Adrenal gland (tissue), 12 donors: ENCODE data around the gene FYB1. TPM values are rescaled to one million over a fixed set of nuclear protein-coding genes. Genes with fewer than 3 reads are reported as not detected.
A peak's percentile ranks its signal among the peaks of the same experiment; 100 is the strongest.

ENCODE experiments used
- DNase-seq, 7 donors: peaks; one replicate each; pipeline ENCODE4 v3.0.0-alpha.2; 2019 to 2020
- H3K27ac ChIP-seq, 5 donors: fragments of 200-600 bp; sonication (generic) in 4 of 5; 1 replicate in 3 of 5; 2 replicates in 2 of 5; pipeline versions ENCODE4 v1.5.1 to v1.8.0; 2016 to 2020; ENCODE audit warnings: mild to moderate bottlenecking in 1 of 5
- H3K27me3 ChIP-seq: fragments of 200-600 bp; 2 replicates; pipeline ENCODE4 v1.8.0; 2021
- H3K36me3 ChIP-seq, 2 donors: fragments of 200-600 bp; replicated peaks in 1 of 2; 1 replicate in 1 of 2; 2 replicates in 1 of 2; pipeline versions ENCODE4 v1.5.1 to v1.8.0; 2018 to 2022
- H3K4me1 ChIP-seq, 2 donors: fragments of 200-600 bp; replicated peaks in 1 of 2; 1 replicate in 1 of 2; 2 replicates in 1 of 2; pipeline versions ENCODE4 v1.5.1 to v1.8.0; 2018 to 2021
- H3K4me3 ChIP-seq, 4 donors: fragments of 200-600 bp; sonication (generic) in 3 of 4; one replicate each; pipeline ENCODE4 v1.5.1; 2016 to 2018
- H3K9me3 ChIP-seq, 3 donors: fragments of 200-600 bp; sonication (generic) in 1 of 3; replicated peaks in 1 of 3; 1 replicate in 2 of 3; 2 replicates in 1 of 3; pipeline versions ENCODE4 v1.5.1 to v1.8.0; 2016 to 2021
- CTCF ChIP-seq, 6 experiments: fragments of 450-650 bp in 4 of 6; fragments of 200-600 bp in 2 of 6; sonication (generic) in 1 of 6; IDR thresholded peaks; 1 replicate in 5 of 6; 2 replicates in 1 of 6; pipeline versions ENCODE4 v1.5.1 to v1.8.0; 2016 to 2021; ENCODE audit warnings: antibody characterized with exemption in 6 of 6, mild to moderate bottlenecking in 2 of 6, moderate library complexity in 1 of 6
- POLR2A ChIP-seq, 2 donors: fragments of 450-650 bp; IDR thresholded peaks; one replicate each; pipeline ENCODE4 v1.6.1; 2017; ENCODE audit warnings: antibody characterized with exemption in 2 of 2, mild to moderate bottlenecking in 2 of 2, moderate library complexity in 1 of 2
- WGBS, 4 donors: extraction: QIAGEN DNeasy Blood & Tissue Kit in 2 of 4; methylation state at CpG; one replicate each; pipeline versions ENCODE4 v1.1.5 to v1.1.7; 2013 to 2017; 5-methylcytosine and 5-hydroxymethylcytosine counted together
- intact Hi-C, 2 donors: fragments of 100-400 bp; cut with DNase I; formaldehyde crosslinking; loops; one replicate each; pipeline versions ENCODE4 v1.14.1 to v1.15.0; 2022 to 2023
- polyA plus RNA-seq, 3 donors: library from polyadenylated mRNA; stranded (reverse); fragments of 200-250 nt in 2 of 3; fragments of 350-450 nt in 1 of 3; fragmentation: Illumina TruSeq in 1 of 3; extraction: RNeasy Lipid Tissue Mini Kit (QIAGEN cat#74804) in 1 of 3; gene quantifications; one replicate each; pipeline ENCODE4 v1.2.3, GENCODE V29; 2013 to 2014
- total RNA-seq, 9 donors: library from RNA; depleted of rRNA in 4 of 9; stranded (reverse); fragments of >200 nt in 4 of 9; fragments of 120-200 nt in 1 of 9; fragmentation: NEBNext Ultra II Directional in 1 of 9; extraction: Animal tissue kit (Norgen Biotek cat#: 25700) in 1 of 9; gene quantifications; one replicate each; pipeline versions ENCODE4 v1.1.0 to v1.2.4, GENCODE V29; 2013 to 2023
- donor health status: healthy with polysubstance abuse.
- donor health status: Bipolar disorder and iron deficiency.
- donor health status: DM: yes; HTN: yes; CAD: no.
- donor health status: DM: no; HTN: no; CAD: no.
- donor health status: DM: no; HTN: no; CAD: no.
- donor health status: DM: yes; HTN: yes; CAD: no.

The FYB1 gene
- total and polyA plus RNA-seq, 12 donors, result 1.6 to 29.8 (median 13.6) TPM

GRCh38 chr5:39159811-39160490, 59.4 kb downstream of the FYB1 start:
- no peak overlapping the region for H3K27ac ChIP-seq
- WGBS, 4 donors, result 82 to 85% (median 83%) methylated on average over 3 of the region's 3 CpGs
- TF ChIP-seq CTCF (IDR thresholded peaks at IDR 0.05) (no peak), POLR2A (IDR thresholded peaks at IDR 0.05) (no peak)
- no peaks in the 10 kb centered on the region for H3K9me3 ChIP-seq
- H3K36me3 ChIP-seq, result no peaks in the 10 kb centered on the region
- H3K4me3 ChIP-seq, result no peak overlapping the region
- H3K4me1 ChIP-seq, result no peaks in the 10 kb centered on the region
- no peak for DNase-seq
- intact Hi-C loops, result no loop called here
- H3K27me3 ChIP-seq, result no peaks in the 10 kb centered on the region

- no peak for DNase-seq
- H3K9me3 ChIP-seq, result no peaks in the 10 kb centered on the region
- WGBS, 4 donors, result 58 to 91% (median 71%) methylated on average over 2 of the region's 2 CpGs
- TF ChIP-seq CTCF (IDR thresholded peaks at IDR 0.05), result no peak
- no peak for TF ChIP-seq POLR2A (IDR thresholded peaks at IDR 0.05)
- intact Hi-C loops, result no loop called here
- no peak overlapping the region for H3K27ac ChIP-seq
- H3K27me3 ChIP-seq, result no peaks in the 10 kb centered on the region
- H3K4me3 ChIP-seq, result no peak overlapping the region
- no peaks in the 10 kb centered on the region for H3K36me3 ChIP-seq
- no peaks in the 10 kb centered on the region for H3K4me1 ChIP-seq
Measured at GRCh38 chr5:39158786-39159185, 60.6 kb downstream of the FYB1 start.

- H3K4me3 ChIP-seq, result no peak overlapping the region
- no peaks in the 10 kb centered on the region for H3K27me3 ChIP-seq
- H3K36me3 ChIP-seq, result no peaks in the 10 kb centered on the region
- WGBS, 4 donors, result 63 to 74% (median 68%) methylated on average over 4 of the region's 4 CpGs
- DNase-seq, result peak in 3 of 7 donors; percentile 3 to 23 (median 15)
- H3K9me3 ChIP-seq, result no peaks in the 10 kb centered on the region
- no peaks in the 10 kb centered on the region for H3K4me1 ChIP-seq
- no peak overlapping the region for H3K27ac ChIP-seq
- TF ChIP-seq POLR2A (IDR thresholded peaks at IDR 0.05), result no peak
- TF ChIP-seq CTCF (IDR thresholded peaks at IDR 0.05), result no peak
- intact Hi-C loops, result no loop called here
Measured at GRCh38 chr5:39158127-39158593, 61.2 kb downstream of the FYB1 start.

- intact Hi-C loops, result no loop called here
- TF ChIP-seq POLR2A (IDR thresholded peaks at IDR 0.05), result no peak
- TF ChIP-seq CTCF (IDR thresholded peaks at IDR 0.05), result no peak
- Histone ChIP-seq H3K9me3 (no peaks in the 10 kb centered on the region), H3K27ac (no peak overlapping the region), H3K4me3 (no peak overlapping the region), H3K27me3 (no peaks in the 10 kb centered on the region), H3K4me1 (no peaks in the 10 kb centered on the region), H3K36me3 (no peaks in the 10 kb centered on the region)
- no peak for DNase-seq
Measured at GRCh38 chr5:39157701-39158100, 61.7 kb downstream of the FYB1 start.
